ENCODE results near the gene KRTAP5-2.
A peak's percentile ranks its signal among the peaks of the same experiment; 100 is the strongest.
"Not testable (repeated sequence)": the region's sequence is repeated elsewhere in the genome, so short reads cannot be mapped to it uniquely, and the experiment has no call there.

Gene KRTAP5-2

DNA sequence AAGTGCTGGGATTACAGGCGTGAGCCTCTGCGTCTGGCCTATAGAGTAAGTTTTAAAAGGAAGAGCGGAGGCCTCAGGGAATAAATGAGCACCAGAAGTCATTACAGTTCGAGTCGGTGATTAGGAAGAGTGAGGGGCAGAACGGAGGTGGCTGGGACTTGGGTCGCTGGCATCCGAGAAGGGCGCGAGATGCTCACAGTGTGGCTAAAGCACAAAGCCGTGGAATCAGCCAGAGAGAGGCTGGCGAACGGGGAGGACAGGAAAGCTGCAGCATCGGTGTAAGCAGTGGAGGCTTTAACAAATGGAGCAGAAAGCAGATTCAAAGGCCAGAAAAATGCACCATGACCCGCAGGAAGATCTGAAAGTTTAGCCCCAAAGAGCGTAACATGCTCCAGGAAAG, 26.5 kb upstream of the KRTAP5-2 start:
- TF ChIP-seq, protein P1, sequence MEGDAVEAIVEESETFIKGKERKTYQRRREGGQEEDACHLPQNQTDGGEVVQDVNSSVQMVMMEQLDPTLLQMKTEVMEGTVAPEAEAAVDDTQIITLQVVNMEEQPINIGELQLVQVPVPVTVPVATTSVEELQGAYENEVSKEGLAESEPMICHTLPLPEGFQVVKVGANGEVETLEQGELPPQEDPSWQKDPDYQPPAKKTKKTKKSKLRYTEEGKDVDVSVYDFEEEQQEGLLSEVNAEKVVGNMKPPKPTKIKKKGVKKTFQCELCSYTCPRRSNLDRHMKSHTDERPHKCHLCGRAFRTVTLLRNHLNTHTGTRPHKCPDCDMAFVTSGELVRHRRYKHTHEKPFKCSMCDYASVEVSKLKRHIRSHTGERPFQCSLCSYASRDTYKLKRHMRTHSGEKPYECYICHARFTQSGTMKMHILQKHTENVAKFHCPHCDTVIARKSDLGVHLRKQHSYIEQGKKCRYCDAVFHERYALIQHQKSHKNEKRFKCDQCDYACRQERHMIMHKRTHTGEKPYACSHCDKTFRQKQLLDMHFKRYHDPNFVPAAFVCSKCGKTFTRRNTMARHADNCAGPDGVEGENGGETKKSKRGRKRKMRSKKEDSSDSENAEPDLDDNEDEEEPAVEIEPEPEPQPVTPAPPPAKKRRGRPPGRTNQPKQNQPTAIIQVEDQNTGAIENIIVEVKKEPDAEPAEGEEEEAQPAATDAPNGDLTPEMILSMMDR (IDR thresholded peaks at IDR 0.05; ENCODE audit: low read depth, low read length) = no peak
- no peak for DNase-seq (ENCODE audit: extremely low read depth, low read depth)

DNA sequence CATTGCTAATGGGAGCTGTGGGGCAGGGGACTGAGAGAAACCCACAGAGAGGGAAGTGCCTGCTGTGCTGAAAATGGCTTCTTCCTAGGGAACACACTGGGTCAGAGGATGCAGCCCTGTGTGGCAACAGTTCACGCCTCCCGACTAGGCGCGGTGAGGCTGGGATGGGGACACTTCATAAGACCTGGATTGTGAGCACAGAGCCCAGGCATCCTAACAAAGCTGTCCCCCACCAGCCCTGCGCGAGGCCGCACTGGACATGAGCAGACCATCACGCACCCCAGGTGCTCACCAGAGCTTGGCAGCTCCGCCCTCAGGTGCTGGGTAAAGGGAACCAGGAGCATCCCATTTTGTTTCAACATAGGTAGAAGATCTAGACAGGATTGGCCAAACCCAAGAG, 25.6 kb upstream of the KRTAP5-2 start:
- no peak for DNase-seq (ENCODE audit: extremely low read depth, low read depth)

DNA sequence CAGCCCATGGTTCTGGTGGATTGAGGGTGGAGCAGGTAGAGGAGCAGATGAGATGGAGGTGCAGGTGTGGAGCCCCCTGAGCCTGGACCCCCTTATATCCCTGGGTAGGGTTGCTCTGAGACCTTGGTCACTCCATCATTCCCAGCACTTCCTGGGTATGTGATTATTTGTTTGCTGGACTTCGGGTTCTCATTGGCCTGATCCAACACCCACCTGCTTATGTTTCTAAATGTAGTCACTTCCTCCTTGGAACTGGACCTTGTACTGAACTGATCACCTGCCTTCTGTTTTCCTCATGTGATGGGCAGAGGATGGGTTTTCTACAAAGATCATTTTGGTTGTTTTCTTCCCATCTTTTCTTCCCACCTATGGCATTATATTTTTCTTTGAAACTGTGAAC, 24.0 kb upstream of the KRTAP5-2 start, which contains the start of gene KRTAP5-4:
Gene KRTAP5-4 (minus strand): TSS at position 53 of the 400 bp plus-strand sequence. CDS start 45 bp downstream, at position 8.
- no peak for DNase-seq (ENCODE audit: extremely low read depth, low read depth)
- TF ChIP-seq, protein P1 (IDR thresholded peaks at IDR 0.05; ENCODE audit: low read depth, low read length) = no peak

More for the DNA sequence above, 25.6 kb upstream of the KRTAP5-2 start:
- TF ChIP-seq, protein P1 (IDR thresholded peaks at IDR 0.05; ENCODE audit: low read depth, low read length) = no peak

DNA sequence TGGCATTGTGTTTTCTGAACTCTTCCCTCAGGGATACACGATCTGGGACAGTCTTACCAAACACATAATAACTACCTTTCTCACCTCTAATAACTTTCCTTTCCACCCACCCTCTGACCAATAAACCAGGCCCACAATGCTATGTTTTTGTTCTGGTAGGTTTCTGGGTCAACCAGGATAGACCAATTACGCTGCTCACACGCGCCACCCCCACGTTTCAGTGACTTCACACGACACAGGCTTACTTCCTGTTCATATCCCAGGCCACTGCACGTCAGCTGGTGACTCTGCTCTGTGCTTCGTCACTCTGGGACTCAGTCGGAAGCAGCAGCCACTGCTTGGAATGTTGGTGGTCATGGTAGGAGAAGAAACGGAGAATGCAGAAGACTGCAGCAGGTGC, 21.4 kb upstream of the KRTAP5-2 start:
- DNase-seq (ENCODE audit: extremely low read depth, low read depth) = no peak
- TF ChIP-seq, protein P1 (IDR thresholded peaks at IDR 0.05; ENCODE audit: low read depth, low read length) = no peak

DNA sequence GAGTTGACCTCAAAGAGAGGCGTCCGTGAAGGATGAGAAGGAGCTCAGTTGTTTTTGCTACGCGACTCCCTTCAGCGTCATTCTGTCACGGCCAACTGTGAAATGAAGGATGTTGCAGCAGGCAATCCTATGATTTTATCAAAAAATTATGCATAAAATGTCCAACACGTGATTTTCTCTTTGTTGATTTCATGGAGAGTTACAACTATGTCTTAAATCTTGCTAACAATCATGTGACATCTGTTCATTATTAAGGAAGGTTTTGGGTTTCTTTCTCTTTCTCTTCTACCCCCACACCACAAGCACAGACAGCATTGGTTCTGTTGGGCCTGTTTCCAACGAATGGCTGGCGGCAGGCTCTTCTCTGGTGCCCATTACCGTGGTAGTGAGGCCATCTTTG, 20.1 kb upstream of the KRTAP5-2 start:
- TF ChIP-seq, protein P1 (IDR thresholded peaks at IDR 0.05; ENCODE audit: low read depth, low read length) = no peak
- peak; percentile 34 for DNase-seq (ENCODE audit: extremely low read depth, low read depth)

DNA sequence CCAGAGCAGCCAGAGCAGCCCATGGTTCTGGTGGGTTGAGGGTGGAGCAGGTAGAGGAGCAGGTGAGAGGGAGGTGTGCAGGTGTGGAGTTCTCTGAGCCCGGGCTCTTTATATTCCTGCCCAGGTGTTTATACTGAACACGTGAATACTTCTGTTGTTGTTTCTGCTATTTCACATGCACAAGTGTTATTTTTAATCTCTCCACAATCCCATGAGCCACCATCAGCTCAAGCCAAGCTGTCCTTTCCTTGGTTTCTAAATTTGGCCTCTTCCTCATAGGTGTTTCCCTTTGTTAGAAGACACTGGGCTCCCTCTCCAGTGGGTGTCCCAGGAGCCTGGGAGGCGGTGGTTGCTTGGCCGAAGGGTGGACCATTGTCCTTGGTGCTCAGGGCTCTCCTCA, 10.3 kb upstream of the KRTAP5-2 start, which contains the start of gene KRTAP5-3:
Gene KRTAP5-3 (minus strand): TSS at position 101 of the 400 bp plus-strand sequence. CDS start 78 bp downstream, at position 23.
- TF ChIP-seq, protein P1 (IDR thresholded peaks at IDR 0.05; ENCODE audit: low read depth, low read length) = no peak
- no peak for DNase-seq (ENCODE audit: extremely low read depth, low read depth)

DNA sequence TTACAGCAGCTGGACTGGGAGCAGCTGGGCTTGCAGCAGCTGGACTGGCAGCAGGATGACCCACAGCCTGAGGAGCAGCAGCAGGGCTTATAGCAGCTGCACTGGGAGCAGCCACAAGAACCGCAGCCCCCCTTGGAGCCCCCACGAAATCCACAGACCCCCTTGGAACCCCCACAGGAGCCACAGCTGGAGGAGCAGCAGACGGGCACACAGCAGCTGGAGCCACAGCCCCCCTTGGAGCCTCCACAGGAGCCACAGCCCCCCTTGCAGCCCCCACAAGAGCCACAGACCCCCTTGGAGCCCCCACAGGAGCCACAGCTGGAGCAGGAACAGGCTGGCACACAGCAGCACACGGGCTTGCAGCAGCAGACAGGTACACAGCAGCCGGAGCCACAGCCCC, 9.8 kb upstream of the KRTAP5-2 start:
- DNase-seq (ENCODE audit: extremely low read depth, low read depth) = not testable (repeated sequence)

DNA sequence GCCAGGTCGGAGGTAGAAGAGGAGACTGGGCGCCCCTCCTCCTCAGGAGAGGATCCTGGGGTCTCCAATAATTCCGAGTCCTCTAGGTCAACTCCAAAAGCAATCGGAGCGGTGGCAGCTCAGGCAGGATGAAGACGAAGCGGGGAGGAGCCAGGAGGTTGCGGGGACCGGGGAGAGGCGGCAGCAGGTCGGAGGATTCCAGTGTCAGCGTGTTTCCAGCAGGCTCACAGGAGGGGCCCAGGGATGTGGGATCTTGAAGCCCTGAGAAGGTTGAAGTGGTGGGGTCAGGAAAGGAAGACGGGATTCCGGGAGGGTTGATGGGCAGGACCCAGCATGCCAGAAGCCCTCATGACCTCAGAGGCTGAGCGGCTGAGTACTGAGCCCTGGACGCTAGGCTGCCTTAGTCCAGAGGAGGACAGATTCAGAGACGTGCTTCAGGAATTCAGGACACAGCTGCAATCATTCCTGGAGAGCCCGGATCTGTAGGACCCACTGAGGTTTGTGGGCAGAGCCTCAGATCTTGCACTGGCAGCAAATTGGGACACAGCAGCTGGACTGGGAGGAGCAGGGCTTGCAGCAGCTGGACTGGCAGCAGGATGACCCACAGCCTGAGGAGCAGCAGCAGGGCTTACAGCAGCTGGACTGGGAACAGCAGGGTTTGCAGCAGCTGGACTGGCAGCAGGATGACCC, 9.2 kb upstream of the KRTAP5-2 start:
- not testable (repeated sequence) for DNase-seq (ENCODE audit: extremely low read depth, low read depth)

DNA sequence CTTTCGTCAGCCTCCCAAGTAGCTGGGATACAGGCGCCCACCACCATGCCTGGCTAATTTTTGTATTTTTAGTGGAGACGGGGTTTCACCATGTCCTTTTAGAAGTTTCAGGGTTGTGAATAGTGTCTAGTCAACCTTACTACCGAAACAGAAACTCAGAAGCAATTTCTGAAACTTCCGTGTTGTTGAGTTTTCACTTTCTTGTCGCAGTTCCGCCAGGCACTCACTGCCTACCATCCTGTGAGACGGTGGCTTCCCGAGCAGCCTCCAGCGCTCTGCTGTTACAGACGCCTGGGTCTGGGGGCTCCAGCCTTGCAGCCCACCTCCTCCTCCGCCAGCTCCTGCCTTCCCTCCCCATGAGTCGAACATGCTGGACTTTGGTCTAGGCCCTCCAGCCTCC, 7.8 kb upstream of the KRTAP5-2 start:
- not testable (repeated sequence) for DNase-seq (ENCODE audit: extremely low read depth, low read depth)
